Skeletal muscle satellite cell (primary cell): Measurements from ENCODE around the gene UQCR10. TPM values are rescaled to one million over a fixed set of nuclear protein-coding genes. Genes with fewer than 3 reads are reported as not detected.

Source experiments
- H3K27me3 ChIP-seq: 2 replicates; pipeline ENCODE4 v1.7.0; 2013; ENCODE audit warnings: low read length; ENCODE audit not compliant: control insufficient read depth, insufficient read depth
- H3K36me3 ChIP-seq: 2 replicates; pipeline ENCODE4 v1.7.0; 2013; ENCODE audit warnings: mild to moderate bottlenecking, control low read depth, low read length; ENCODE audit not compliant: insufficient read depth
- H3K4me1 ChIP-seq: 2 replicates; pipeline ENCODE4 v1.7.0; 2013; ENCODE audit warnings: low read length; ENCODE audit not compliant: control insufficient read depth, insufficient read depth
- H3K4me2 ChIP-seq: 2 replicates; pipeline ENCODE4 v1.7.0; 2013; ENCODE audit warnings: mild to moderate bottlenecking, low read length
- H3K4me3 ChIP-seq: 2 replicates; pipeline ENCODE4 v1.7.0; 2013; ENCODE audit warnings: low read length
- H3K9ac ChIP-seq: 2 replicates; pipeline ENCODE4 v1.7.0; 2013; ENCODE audit warnings: mild to moderate bottlenecking, low read depth, low read length, moderate library complexity
- H3K9me3 ChIP-seq: replicated peaks from 2 replicates; pipeline ENCODE4 v1.7.0; 2013; ENCODE audit warnings: mild to moderate bottlenecking, control low read depth, low read length
- total RNA-seq: library from RNA; depleted of rRNA; stranded (reverse); fragments of >200 nt; gene quantifications from 2 replicates; pipeline ENCODE4 v1.2.3, GENCODE V29; 2012; rRNA removed

Gene UQCR10
- 73.8 and 81.3 TPM in 2 replicates for total RNA-seq

DNA sequence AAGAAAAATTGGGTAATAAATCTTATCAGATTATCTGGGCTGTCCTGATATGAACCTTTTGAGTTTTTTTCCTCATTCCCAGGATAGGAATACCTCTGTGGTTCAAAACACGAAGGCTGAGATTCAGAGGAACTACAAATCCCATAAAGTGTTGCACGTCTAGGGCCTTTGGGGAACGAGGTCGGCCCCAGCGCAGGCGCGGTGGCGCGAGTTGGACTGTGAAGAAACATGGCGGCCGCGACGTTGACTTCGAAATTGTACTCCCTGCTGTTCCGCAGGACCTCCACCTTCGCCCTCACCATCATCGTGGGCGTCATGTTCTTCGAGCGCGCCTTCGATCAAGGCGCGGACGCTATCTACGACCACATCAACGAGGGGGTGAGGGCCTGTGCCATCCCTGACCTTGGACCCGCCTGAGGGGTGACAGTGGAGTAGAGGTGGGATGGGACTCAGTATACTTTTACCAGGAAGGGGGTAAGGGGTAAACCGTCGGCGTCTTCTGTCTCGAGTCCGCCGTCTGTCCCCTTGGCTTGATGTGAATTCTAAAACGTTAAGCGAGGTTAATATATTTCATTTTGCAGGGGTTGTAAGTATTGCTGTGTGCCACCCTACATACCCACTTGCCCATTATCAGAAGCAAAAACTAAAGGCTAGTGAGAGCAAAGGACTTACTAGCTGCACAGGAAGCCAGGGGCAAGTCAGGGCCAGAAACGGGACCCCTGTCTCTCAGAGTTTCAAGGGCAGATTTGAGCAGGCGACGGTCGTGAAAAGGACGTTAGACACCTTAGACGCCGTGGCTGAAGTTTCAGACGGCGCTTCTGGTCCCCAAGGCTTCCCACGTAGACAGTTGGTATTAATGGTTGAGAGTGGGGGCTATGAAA, at the start of gene UQCR10:
UQCR10 (plus strand) TSS at position 199 of the 881 bp plus-strand sequence; CDS start at position 229, 30 bp downstream.
- Histone ChIP-seq H3K4me3 (peak within 1 kb of the TSS; percentile 89), H3K9me3 (no peaks in the 10 kb centered on the region), H3K4me1 (peaks cover 17% of the 10 kb centered on the region), H3K4me2 (peak within 1 kb of the TSS; percentile 91), H3K36me3 (peaks cover 14% of the 10 kb centered on the region), H3K9ac (peak within 1 kb of the TSS; percentile 95), H3K27me3 (no peaks in the 10 kb centered on the region)

DNA sequence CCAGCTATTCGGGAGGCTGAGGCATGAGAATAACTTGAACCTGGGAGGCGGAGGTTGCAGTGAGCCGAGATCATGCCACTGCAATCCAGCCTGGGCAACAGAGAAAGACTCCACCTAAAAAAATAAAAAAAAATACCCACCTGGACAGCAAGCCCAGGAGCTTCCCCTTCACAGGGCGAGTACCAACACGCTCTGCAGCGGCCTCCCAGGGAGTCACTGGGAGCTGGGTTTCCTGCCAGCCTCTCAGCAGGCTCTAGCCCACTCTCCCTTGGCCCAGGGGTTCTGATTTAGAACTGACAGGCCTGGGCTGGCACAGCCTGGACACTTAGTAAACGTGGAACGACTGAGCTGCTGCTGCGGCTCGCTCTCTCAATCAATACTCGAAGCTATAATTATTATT, 49.4 kb upstream of the UQCR10 start:
- H3K27me3 ChIP-seq = peaks cover 70% of the 10 kb centered on the region
- H3K36me3 ChIP-seq = no peaks in the 10 kb centered on the region
- H3K4me2 ChIP-seq = no peak overlapping the region
- H3K9ac ChIP-seq = no peak overlapping the region
- no peaks in the 10 kb centered on the region for H3K9me3 ChIP-seq
- no peak overlapping the region for H3K4me3 ChIP-seq
- H3K4me1 ChIP-seq = no peaks in the 10 kb centered on the region

DNA sequence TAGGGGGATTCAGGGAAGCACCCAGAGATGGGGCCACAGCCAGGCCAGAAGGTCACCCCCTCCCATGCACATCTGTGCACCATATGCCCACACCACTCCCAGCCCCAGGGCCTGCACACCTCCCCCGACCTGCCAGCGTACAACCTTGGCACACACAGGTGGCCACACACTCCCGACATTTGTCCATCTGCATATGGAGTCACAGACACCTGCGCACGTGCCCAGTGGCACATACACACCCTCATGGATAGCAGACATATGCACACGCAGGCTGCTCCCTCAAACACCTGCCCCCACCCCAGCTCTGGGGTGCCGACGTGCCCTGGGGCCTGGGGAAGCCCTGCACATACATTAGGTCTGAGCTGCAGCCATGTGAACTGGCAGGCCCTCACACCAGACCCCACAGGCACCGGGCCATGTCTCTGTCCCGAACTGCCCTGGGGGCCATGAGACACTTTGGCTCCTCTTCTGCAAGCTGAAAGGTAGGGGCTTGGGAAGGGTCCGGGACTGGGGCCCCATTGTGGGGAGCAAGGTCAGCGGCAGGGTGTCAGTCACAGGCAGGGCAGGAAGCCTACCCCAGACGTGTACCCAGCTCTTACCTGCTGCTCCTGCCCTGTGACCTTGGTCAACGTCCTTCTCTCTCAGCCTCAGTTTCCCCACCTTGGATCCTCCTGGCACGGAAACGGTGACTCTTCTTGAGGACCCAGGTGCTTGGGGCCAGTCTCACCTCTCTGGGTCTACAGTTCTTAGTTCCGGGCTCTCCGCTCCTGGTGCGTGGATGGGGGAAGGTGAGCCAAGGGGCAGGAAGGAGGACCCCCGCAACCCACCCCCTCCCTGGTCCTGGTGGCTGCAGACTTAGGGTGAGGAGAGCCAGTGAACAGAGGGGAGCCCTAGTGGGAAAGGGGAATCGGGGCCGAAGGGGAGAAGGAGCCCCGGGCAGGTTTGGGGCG, 47.9 kb upstream of the UQCR10 start:
- Histone ChIP-seq H3K4me3 (no peak overlapping the region), H3K4me1 (no peaks in the 10 kb centered on the region), H3K9me3 (no peaks in the 10 kb centered on the region), H3K27me3 (peaks cover 74% of the 10 kb centered on the region), H3K4me2 (no peak overlapping the region), H3K36me3 (no peaks in the 10 kb centered on the region), H3K9ac (no peak overlapping the region)

DNA sequence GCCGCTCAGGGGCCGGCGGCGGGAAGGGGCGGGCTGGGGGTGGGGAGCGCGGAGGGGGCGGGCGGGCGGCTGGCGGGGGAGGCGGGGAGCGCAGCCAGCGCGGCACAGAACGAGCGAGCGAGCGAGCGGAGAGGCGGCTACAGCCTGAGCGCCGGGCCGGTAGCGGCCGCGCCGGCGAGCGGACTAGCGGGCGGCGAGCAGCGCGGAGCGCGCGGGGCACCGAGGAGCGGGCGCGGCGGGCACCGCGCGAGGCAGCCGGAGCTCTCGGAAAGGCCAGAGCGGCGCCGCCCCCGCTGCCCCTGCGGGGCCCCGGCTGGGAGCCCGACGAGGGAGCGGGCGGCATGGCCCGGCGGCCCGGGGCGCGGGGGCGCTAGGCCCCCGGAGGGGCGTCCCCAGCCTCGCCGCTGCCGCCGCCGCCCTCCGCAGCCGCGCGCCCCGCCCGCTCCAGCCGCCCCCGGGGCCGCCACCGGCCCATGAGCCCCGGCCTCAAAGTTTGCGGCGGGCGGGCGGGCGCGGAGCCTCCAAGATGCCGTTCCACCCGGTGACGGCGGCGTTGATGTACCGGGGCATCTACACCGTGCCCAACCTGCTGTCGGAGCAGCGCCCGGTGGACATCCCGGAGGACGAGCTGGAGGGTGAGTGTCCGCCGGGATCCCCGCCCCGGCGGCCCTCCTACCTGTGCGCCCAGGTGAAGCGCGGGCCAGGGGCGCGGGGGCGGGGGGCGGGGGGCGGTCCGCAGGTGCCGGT, 47.1 kb upstream of the UQCR10 start, which contains the start of gene CABP7:
CABP7 (plus strand) TSS at position 105 of the 747 bp plus-strand sequence; CDS start at position 527, 422 bp downstream.
- Histone ChIP-seq H3K27me3 (peaks cover 71% of the 10 kb centered on the region), H3K4me2 (peak within 1 kb of the TSS; percentile 62), H3K36me3 (no peaks in the 10 kb centered on the region), H3K4me3 (no peak within 1 kb of the TSS), H3K4me1 (no peaks in the 10 kb centered on the region), H3K9me3 (no peaks in the 10 kb centered on the region), H3K9ac (no peak within 1 kb of the TSS)

DNA sequence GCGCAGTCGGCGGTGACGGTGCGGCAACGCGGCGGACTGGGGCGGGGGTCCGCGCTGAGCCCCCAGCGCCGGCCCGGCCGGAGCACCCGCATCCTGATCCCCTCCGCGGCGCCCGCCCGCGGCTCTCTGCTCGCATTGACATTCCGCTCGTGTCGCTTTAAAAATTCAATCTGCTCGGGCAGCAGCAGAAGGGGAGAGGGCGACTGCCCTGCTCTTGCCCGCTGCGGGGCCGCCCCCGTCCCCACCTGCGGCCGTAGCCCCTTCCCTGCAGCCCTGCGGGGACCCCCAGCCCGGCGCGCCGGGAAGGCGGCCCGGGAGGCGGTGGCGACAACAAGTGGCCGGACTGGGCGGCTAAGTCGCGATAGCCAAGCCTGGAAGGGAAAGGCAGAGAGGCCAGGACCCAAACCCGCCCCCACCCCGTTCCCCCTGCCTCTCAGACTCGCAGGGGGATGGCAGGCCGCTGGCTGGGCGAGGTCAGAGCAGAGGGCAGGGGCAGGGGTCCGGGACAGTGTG, 46.3 kb upstream of the UQCR10 start:
- Histone ChIP-seq H3K9ac (no peak overlapping the region), H3K27me3 (peaks cover 70% of the 10 kb centered on the region), H3K36me3 (no peaks in the 10 kb centered on the region), H3K4me1 (no peaks in the 10 kb centered on the region), H3K9me3 (no peaks in the 10 kb centered on the region), H3K4me3 (no peak overlapping the region), H3K4me2 (peak overlapping the region; percentile 33)

DNA sequence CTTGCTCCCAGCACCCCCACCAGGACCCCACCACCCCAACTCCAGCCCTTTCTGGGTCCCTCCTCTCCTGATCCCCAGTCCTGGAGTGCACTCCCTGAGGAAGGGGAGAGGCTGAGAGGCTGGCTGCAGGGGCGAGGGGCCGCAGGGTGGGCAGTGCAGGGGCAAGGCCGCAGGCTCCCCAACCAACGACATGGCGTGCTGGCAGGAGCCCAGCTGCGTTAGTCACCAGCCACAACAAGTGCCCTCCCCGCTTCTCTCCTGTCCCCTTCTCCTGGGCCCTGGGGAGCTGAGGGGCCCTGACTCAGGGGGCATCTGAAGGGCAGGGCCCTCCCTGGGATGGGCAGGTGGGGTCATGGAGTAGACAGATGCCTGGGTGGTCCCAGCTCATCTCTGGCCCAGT, 45.0 kb upstream of the UQCR10 start:
- Histone ChIP-seq H3K4me2 (no peak overlapping the region), H3K9ac (no peak overlapping the region), H3K4me3 (no peak overlapping the region), H3K27me3 (peaks cover 65% of the 10 kb centered on the region), H3K4me1 (no peaks in the 10 kb centered on the region), H3K36me3 (no peaks in the 10 kb centered on the region), H3K9me3 (no peaks in the 10 kb centered on the region)

DNA sequence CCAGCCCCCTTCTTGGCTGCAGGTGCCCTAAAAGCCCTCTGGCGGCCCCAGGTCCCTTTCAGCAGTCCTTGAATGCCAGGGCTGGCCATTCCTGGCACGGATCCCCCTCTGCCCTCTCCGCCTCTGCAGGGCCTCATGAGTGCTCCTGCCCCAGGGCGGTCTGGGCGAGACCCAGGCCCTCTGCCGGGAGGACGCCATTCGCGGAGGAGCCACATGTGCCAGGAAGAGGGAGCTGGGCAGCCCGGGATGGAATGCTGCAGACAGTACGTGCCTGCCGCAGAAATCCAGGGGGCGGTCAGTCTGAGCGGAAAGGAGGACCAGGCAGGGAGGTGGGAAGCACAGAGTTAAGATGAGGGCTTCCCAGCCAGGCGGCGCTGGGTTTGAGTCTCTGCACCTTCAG, 44.6 kb upstream of the UQCR10 start:
- Histone ChIP-seq H3K4me3 (no peak overlapping the region), H3K36me3 (no peaks in the 10 kb centered on the region), H3K27me3 (peaks cover 65% of the 10 kb centered on the region)

DNA sequence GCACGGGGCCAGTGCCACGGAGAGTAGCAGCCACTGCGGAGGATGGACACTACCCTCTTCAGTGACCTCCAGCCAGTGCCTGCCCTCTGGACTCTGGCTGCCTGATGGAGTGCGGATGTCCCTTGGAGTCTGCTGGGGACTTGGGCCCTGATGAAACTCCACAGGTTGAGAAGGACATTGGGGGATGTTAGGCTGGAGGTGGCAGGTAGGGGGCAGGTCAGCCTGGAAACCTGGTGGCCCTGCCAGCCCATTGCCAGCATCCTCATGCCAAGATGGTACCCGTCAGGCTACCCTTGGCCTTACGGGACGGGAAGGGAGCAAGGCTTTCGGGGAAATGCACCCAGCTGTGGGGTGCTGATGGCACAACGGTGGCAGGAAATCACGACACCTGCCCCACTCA, 43.4 kb upstream of the UQCR10 start:
- H3K9ac ChIP-seq = no peak overlapping the region
- H3K4me2 ChIP-seq = no peak overlapping the region
- H3K27me3 ChIP-seq = peaks cover 56% of the 10 kb centered on the region
- H3K36me3 ChIP-seq = no peaks in the 10 kb centered on the region
- no peak overlapping the region for H3K4me3 ChIP-seq
- no peaks in the 10 kb centered on the region for H3K9me3 ChIP-seq
- H3K4me1 ChIP-seq = no peaks in the 10 kb centered on the region

More for the DNA sequence above, 44.6 kb upstream of the UQCR10 start:
- H3K9me3 ChIP-seq = no peaks in the 10 kb centered on the region
- no peak overlapping the region for H3K4me2 ChIP-seq
- H3K4me1 ChIP-seq = no peaks in the 10 kb centered on the region
- no peak overlapping the region for H3K9ac ChIP-seq

DNA sequence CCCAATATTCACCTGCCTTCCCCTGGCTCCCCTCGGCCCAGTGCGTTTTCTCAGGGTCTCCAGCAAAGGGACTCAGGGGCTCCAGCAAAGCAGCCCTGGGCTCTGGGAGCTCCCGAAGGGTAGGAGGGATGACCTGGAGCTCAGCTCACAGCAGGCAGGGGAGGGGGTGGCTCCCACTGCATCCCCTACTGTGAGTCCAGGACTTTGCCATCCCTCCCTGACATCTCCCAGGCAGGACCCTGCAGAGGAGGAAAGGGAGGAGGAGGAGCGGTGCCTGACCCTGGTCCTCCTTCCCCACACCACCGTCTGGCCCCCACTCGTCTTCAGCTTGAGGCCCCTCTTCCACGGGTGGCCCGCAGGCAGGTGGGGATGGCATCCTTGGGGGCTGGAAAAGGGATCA, 42.3 kb upstream of the UQCR10 start:
- Histone ChIP-seq H3K36me3 (no peaks in the 10 kb centered on the region), H3K9me3 (no peaks in the 10 kb centered on the region), H3K4me1 (no peaks in the 10 kb centered on the region), H3K27me3 (peaks cover 47% of the 10 kb centered on the region), H3K4me3 (no peak overlapping the region), H3K4me2 (no peak overlapping the region), H3K9ac (no peak overlapping the region)

DNA sequence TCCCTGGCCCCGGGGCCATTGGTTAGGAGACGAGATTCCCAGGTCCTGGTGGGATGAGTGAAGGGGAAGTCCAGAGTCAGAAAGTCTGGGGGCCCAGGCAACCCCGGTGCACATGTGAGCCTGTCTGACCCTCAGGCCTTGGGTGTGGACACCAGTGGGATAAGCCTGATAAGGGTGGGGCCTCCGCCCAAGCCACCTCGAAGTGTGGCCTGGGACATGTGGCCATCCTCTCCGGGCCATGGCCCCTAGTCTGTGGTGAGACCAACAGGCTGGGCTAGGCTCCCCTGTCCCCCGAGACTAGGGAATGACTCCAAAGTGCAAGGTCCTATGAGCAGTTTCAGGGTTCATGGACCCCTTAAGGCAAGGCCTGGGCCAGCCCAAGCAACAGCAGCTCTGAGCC, 41.1 kb upstream of the UQCR10 start:
- Histone ChIP-seq H3K27me3 (peaks cover 41% of the 10 kb centered on the region), H3K4me2 (no peak overlapping the region), H3K36me3 (no peaks in the 10 kb centered on the region), H3K9ac (no peak overlapping the region), H3K4me3 (no peak overlapping the region), H3K4me1 (no peaks in the 10 kb centered on the region), H3K9me3 (no peaks in the 10 kb centered on the region)
